Measurements from ENCODE around the gene NOC4L. TPM values are rescaled to one million over a fixed set of nuclear protein-coding genes. Genes with fewer than 3 reads are reported as not detected.

Gene NOC4L
- total RNA-seq, 1 donor from 2014 or later, result 16.5 TPM

DNA sequence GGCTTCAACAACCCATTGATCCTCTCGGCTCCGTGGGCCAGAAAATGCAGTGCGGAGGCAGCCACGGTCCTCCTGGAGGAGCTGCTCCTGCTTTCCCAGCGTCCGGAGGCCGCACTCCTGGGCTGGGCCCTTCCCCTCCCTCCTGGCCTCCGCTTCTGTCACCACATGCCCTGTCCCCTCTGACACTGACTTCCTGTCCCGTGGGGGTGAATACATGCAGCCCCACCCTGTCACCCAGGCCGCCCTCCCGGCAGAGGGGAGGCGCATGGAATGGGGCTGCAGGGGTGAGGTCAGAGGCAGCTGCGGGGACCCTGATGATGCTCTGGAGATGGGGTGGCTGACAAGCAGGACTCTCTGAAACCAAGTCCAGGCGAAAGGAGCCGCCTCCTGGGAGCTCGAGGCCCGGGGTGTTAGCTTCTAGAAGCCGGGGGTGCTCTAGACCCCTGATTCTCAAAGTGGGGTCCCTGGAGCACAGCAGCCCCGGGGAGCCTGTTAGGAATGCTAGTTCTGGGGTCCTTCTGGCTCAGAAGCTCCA lies 32.2 kb downstream of the NOC4L start:
- H3K4me1 ChIP-seq, result no peaks in the 10 kb centered on the region
- no peak for DNase-seq
- intact Hi-C loops (cut with DNase I), result no loop called here
- peaks cover 49% of the 10 kb centered on the region for H3K27me3 ChIP-seq
- no peak overlapping the region for H3K4me3 ChIP-seq
- TF ChIP-seq, protein P1, sequence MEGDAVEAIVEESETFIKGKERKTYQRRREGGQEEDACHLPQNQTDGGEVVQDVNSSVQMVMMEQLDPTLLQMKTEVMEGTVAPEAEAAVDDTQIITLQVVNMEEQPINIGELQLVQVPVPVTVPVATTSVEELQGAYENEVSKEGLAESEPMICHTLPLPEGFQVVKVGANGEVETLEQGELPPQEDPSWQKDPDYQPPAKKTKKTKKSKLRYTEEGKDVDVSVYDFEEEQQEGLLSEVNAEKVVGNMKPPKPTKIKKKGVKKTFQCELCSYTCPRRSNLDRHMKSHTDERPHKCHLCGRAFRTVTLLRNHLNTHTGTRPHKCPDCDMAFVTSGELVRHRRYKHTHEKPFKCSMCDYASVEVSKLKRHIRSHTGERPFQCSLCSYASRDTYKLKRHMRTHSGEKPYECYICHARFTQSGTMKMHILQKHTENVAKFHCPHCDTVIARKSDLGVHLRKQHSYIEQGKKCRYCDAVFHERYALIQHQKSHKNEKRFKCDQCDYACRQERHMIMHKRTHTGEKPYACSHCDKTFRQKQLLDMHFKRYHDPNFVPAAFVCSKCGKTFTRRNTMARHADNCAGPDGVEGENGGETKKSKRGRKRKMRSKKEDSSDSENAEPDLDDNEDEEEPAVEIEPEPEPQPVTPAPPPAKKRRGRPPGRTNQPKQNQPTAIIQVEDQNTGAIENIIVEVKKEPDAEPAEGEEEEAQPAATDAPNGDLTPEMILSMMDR (IDR thresholded peaks at IDR 0.05), result no peak
- no peak overlapping the region for H3K27ac ChIP-seq
- ATAC-seq, result no peak
- H3K36me3 ChIP-seq, result no peaks in the 10 kb centered on the region
- H3K9me3 ChIP-seq, result no peaks in the 10 kb centered on the region

GRCh38 chr12:132176920-132177551 lies 32.8 kb downstream of the NOC4L start:
- H3K4me3 ChIP-seq, result no peak overlapping the region
- intact Hi-C loops (cut with DNase I), result no loop called here
- DNase-seq (no peak), ATAC-seq (no peak)
- TF ChIP-seq, protein P1 (IDR thresholded peaks at IDR 0.05), result no peak
- H3K4me1 ChIP-seq, result no peaks in the 10 kb centered on the region
- H3K36me3 ChIP-seq, result no peaks in the 10 kb centered on the region
- H3K9me3 ChIP-seq, result no peaks in the 10 kb centered on the region
- no peak overlapping the region for H3K27ac ChIP-seq
- peaks cover 46% of the 10 kb centered on the region for H3K27me3 ChIP-seq

DNA sequence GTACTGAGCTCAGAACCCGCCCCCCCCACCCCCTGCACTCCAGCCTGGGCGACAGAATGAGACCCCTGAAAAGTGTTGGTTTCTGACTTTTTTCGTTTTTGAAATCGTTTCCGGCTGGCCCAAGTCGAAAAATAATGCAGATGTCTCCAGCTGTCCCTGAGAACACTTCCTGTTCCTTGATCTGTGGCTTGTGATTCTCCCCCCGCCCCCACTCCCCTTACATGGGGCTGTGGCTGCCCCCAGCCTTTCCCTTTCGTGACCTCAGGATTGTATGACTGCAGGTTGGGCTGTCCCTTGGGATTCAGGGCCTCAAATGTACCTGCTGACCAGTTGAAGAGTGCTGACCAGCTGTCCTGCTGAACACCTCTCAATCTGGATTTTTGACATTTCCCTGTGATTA lies 34.1 kb downstream of the NOC4L start:
- Histone ChIP-seq H3K27me3 (peaks cover 36% of the 10 kb centered on the region), H3K4me3 (no peak overlapping the region), H3K4me1 (no peaks in the 10 kb centered on the region), H3K36me3 (no peaks in the 10 kb centered on the region), H3K9me3 (no peaks in the 10 kb centered on the region), H3K27ac (no peak overlapping the region)
- intact Hi-C loops (cut with DNase I), result no loop called here
- DNase-seq (no peak), ATAC-seq (no peak)
- TF ChIP-seq, protein P1 (IDR thresholded peaks at IDR 0.05), result no peak

DNA sequence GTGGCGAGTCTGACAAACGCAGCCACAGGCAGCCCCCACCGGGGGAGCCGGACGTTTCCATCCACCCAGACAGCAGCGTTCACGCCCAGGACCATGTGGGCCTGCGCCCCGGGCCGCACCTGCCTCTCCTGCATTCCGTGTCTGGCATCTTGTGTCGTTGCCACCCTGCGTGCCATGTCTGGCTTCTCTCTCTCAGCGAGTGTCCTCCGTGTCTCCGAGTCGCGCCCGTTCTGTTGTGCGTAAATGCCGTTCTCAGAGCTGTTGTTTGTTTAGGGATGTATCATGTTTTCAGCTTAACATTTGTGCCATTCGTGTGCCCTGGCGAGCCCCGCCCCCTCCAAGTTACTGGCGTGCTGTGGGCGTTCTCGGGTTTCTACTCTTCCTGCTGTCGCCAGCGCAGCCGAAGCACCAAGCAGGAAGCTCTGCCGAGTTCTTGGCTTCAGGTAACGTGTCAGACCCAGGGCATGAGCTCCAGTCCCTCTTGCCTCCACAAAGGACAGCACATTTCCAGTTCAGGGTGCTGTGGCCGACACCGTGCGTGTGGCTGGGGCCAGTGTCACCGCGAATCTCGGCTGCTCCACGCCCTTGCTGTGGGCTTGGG lies 34.6 kb downstream of the NOC4L start:
- Histone ChIP-seq H3K27ac (no peak overlapping the region), H3K4me3 (no peak overlapping the region), H3K36me3 (no peaks in the 10 kb centered on the region), H3K9me3 (no peaks in the 10 kb centered on the region), H3K4me1 (no peaks in the 10 kb centered on the region), H3K27me3 (peaks cover 31% of the 10 kb centered on the region)
- intact Hi-C loops (cut with DNase I), result no loop called here
- no peak for ATAC-seq
- TF ChIP-seq, protein P1 (IDR thresholded peaks at IDR 0.05), result no peak
- DNase-seq, result no peak

GRCh38 chr12:132179431-132180362 lies 35.4 kb downstream of the NOC4L start:
- peaks cover 25% of the 10 kb centered on the region for H3K27me3 ChIP-seq
- no peak for DNase-seq
- H3K9me3 ChIP-seq, result no peaks in the 10 kb centered on the region
- H3K4me3 ChIP-seq, result no peak overlapping the region
- H3K27ac ChIP-seq, result no peak overlapping the region
- intact Hi-C loops (cut with DNase I), result no loop called here
- ATAC-seq, result no peak
- H3K36me3 ChIP-seq, result no peaks in the 10 kb centered on the region
- H3K4me1 ChIP-seq, result no peaks in the 10 kb centered on the region
- TF ChIP-seq, protein P1 (IDR thresholded peaks at IDR 0.05), result no peak
